IMR-90 (cell line): ENCODE results near the gene FOXK2. TPM values are rescaled to one million over a fixed set of nuclear protein-coding genes. Genes with fewer than 3 reads are reported as not detected.

Experiments used
- ATAC-seq: fragments of 200-7000 bp; cut with Tn5 transposase; 2 replicates; pipeline ENCODE4 v1.9.1; 2020; ENCODE audit warnings: low read depth, mild to moderate bottlenecking, moderate library complexity
- BruUV-seq: library from RNA; stranded (reverse); fragments of 400-500 nt; replicated peaks from 2 replicates; lab custom pipeline; 2021; lab: Mats Ljungman, UMichigan
- CTCF ChIA-PET: fragments of 300-600 bp; formaldehyde crosslinking; extraction: SDS; loops from one replicate; lab custom pipeline; 2021; ENCODE audit warnings: antibody characterized with exemption; lab: Yijun Ruan, JAX
- POLR2A ChIA-PET: fragments of 300-600 bp; sonication (Branson Sonifier 250); formaldehyde crosslinking; loops from one replicate; lab custom pipeline; 2022; ENCODE audit warnings: antibody characterized with exemption; ENCODE audit not compliant: unreplicated experiment; lab: Charles Lee
- DNase-seq: peaks from one replicate; pipeline ENCODE4 v3.0.0; 2013
- H2AFZ ChIP-seq: replicated peaks from 2 replicates; pipeline ENCODE3; 2013; ENCODE audit warnings: low read length, mild to moderate bottlenecking; ENCODE audit not compliant: poor library complexity
- H2AK5ac ChIP-seq: 2 replicates; pipeline ENCODE4 v1.6.1; 2013; ENCODE audit warnings: low read depth, low read length, inconsistent platforms
- H2AK9ac ChIP-seq: replicated peaks from 2 replicates; pipeline ENCODE3; 2013; ENCODE audit warnings: mild to moderate bottlenecking, low read depth, low read length, moderate library complexity; ENCODE audit not compliant: poor library complexity
- H2BK120ac ChIP-seq: 2 replicates; pipeline ENCODE4 v1.6.1; 2013; ENCODE audit warnings: low read depth, low read length, inconsistent platforms
- H2BK15ac ChIP-seq: 3 replicates; pipeline ENCODE4 v1.6.1; 2013; ENCODE audit warnings: low read depth, low read length, inconsistent platforms
- H2BK20ac ChIP-seq: 2 replicates; pipeline ENCODE4 v1.6.1; 2013; ENCODE audit warnings: low read depth, mild to moderate bottlenecking, inconsistent platforms, low read length, moderate library complexity
- H2BK5ac ChIP-seq: 2 replicates; pipeline ENCODE4 v1.6.1; 2013; ENCODE audit warnings: mild to moderate bottlenecking, low read depth, low read length, inconsistent platforms; ENCODE audit not compliant: poor library complexity, severe bottlenecking
- H3K14ac ChIP-seq: replicated peaks from 2 replicates; pipeline ENCODE4 v1.6.1; 2013; ENCODE audit warnings: low read depth, low read length, inconsistent platforms
- H3K18ac ChIP-seq: 2 replicates; pipeline ENCODE4 v1.6.1; 2013; ENCODE audit warnings: low read depth, low read length, control low read depth
- H3K23ac ChIP-seq: 2 replicates; pipeline ENCODE4 v1.6.1; 2013; ENCODE audit warnings: low read depth, low read length, inconsistent platforms
- H3K27ac ChIP-seq: 2 replicates; pipeline ENCODE4 v1.5.1; 2013; ENCODE audit warnings: mild to moderate bottlenecking, control low read depth, low read length; ENCODE audit not compliant: insufficient read depth
- H3K27me3 ChIP-seq: 2 replicates; pipeline ENCODE4 v1.6.1; 2013; ENCODE audit warnings: low read length; ENCODE audit not compliant: control insufficient read depth, insufficient read depth
- H3K36me3 ChIP-seq: 2 replicates; pipeline ENCODE4 v1.6.1; 2013; ENCODE audit warnings: low read length, mixed read lengths; ENCODE audit not compliant: control insufficient read depth, insufficient read depth
- H3K4ac ChIP-seq: 2 replicates; pipeline ENCODE4 v1.6.1; 2013; ENCODE audit warnings: low read depth, low read length, inconsistent platforms
- H3K4me1 ChIP-seq: 2 replicates; pipeline ENCODE4 v1.6.1; 2013; ENCODE audit warnings: low read length, mixed read lengths; ENCODE audit not compliant: control insufficient read depth, insufficient read depth
- H3K4me2 ChIP-seq: 2 replicates; pipeline ENCODE4 v1.6.1; 2013; ENCODE audit warnings: low read depth, mild to moderate bottlenecking, control low read depth, low read length, moderate library complexity
- H3K4me3 ChIP-seq: 2 replicates; pipeline ENCODE4 v1.5.1; 2013; ENCODE audit warnings: low read depth, mild to moderate bottlenecking, control low read depth, low read length, moderate library complexity; ENCODE audit not compliant: insufficient read depth
- H3K56ac ChIP-seq: 2 replicates; pipeline ENCODE4 v1.6.1; 2013; ENCODE audit warnings: low read length, inconsistent platforms; ENCODE audit not compliant: insufficient read depth; ENCODE audit errors: extremely low read depth
- H3K79me1 ChIP-seq, 2 experiments: 2 replicates each; pipeline ENCODE4 v1.6.1; 2013; ENCODE audit warnings: low read length in 2 of 2, inconsistent platforms in 1 of 2, low read depth in 1 of 2
- H3K9ac ChIP-seq: 2 replicates; pipeline ENCODE4 v1.6.1; 2013; ENCODE audit warnings: low read depth, low read length, control low read depth
- H3K9me1 ChIP-seq: 2 replicates; pipeline ENCODE4 v1.6.1; 2013; ENCODE audit warnings: low read length, inconsistent platforms; ENCODE audit not compliant: insufficient read depth
- H3K9me3 ChIP-seq: 2 replicates; pipeline ENCODE4 v1.6.1; 2013; ENCODE audit warnings: low read length; ENCODE audit not compliant: control insufficient read depth, insufficient read depth
- H4K20me1 ChIP-seq: 2 replicates; pipeline ENCODE4 v1.6.1; 2013; ENCODE audit warnings: low read length, inconsistent platforms; ENCODE audit not compliant: insufficient read depth
- H4K5ac ChIP-seq: 2 replicates; pipeline ENCODE4 v1.6.1; 2013; ENCODE audit warnings: mild to moderate bottlenecking, low read depth, low read length, control low read depth
- H4K8ac ChIP-seq, 2 experiments: 2 replicates each; pipeline ENCODE4 v1.6.1; 2013; ENCODE audit warnings: low read depth in 2 of 2, low read length in 2 of 2, control low read depth in 1 of 2, inconsistent platforms in 1 of 2
- H4K91ac ChIP-seq: 2 replicates; pipeline ENCODE4 v1.6.1; 2013; ENCODE audit warnings: low read depth, low read length, inconsistent platforms; ENCODE audit not compliant: insufficient read depth
- BHLHE40 ChIP-seq: fragments of 150-350 bp; IDR thresholded peaks from 2 replicates; pipeline ENCODE4 v1.6.1; 2016; ENCODE audit warnings: mild to moderate bottlenecking, low read depth, low read length
- CEBPB ChIP-seq: IDR thresholded peaks from 2 replicates; pipeline ENCODE4 v1.6.1; 2012; ENCODE audit warnings: low read depth, low read length, improper control_type of control experiment
- CHD1 ChIP-seq: IDR thresholded peaks from 2 replicates; pipeline ENCODE4 v1.6.1; 2012; ENCODE audit warnings: low read depth, low read length, improper control_type of control experiment
- FOS ChIP-seq: fragments of 150-350 bp; IDR thresholded peaks from 2 replicates; pipeline ENCODE4 v1.6.1; 2016; ENCODE audit warnings: low read depth, low read length
- MAFK ChIP-seq: IDR thresholded peaks from 2 replicates; pipeline ENCODE4 v1.6.1; 2012; ENCODE audit warnings: low read depth, low read length, improper control_type of control experiment
- MAZ ChIP-seq: IDR thresholded peaks from 2 replicates; pipeline ENCODE4 v1.6.1; 2012; ENCODE audit warnings: low read depth, mild to moderate bottlenecking, low read length, improper control_type of control experiment, moderate library complexity, borderline replicate concordance
- MXI1 ChIP-seq: IDR thresholded peaks from 2 replicates; pipeline ENCODE4 v1.6.1; 2012; ENCODE audit warnings: low read depth, mild to moderate bottlenecking, low read length, moderate library complexity, borderline replicate concordance
- NFE2L2 ChIP-seq: fragments of 150-350 bp; IDR thresholded peaks from 2 replicates; pipeline ENCODE4 v1.6.1; 2016; ENCODE audit warnings: low read depth, mild to moderate bottlenecking, low read length
- POLR2A ChIP-seq: IDR thresholded peaks from 2 replicates; pipeline ENCODE4 v1.6.1; 2012; ENCODE audit warnings: mild to moderate bottlenecking, low read depth, low read length
- RAD21 ChIP-seq: IDR thresholded peaks from 2 replicates; pipeline ENCODE4 v1.6.1; 2012; ENCODE audit warnings: low read length, improper control_type of control experiment
- RCOR1 ChIP-seq: IDR thresholded peaks from 2 replicates; pipeline ENCODE4 v1.6.1; 2012; ENCODE audit warnings: mild to moderate bottlenecking, low read length, improper control_type of control experiment; ENCODE audit not compliant: insufficient replicate concordance
- RFX5 ChIP-seq: IDR thresholded peaks from 2 replicates; pipeline ENCODE4 v1.8.0; 2012; ENCODE audit warnings: low read depth, mild to moderate bottlenecking, low read length, moderate library complexity
- SMC3 ChIP-seq: fragments of 150-350 bp; IDR thresholded peaks from 2 replicates; pipeline ENCODE4 v1.6.1; 2016; ENCODE audit warnings: low read depth, mild to moderate bottlenecking, antibody characterized with exemption, low read length, moderate library complexity
- WGBS, 2 experiments: methylation state at CpG; one replicate each; pipeline versions ENCODE4 v1.1.5 to v1.1.7; 2013; ENCODE audit warnings: missing lambda C conversion rate in 2 of 2; ENCODE audit not compliant: insufficient read length in 1 of 2; ENCODE audit errors: extremely low coverage in 2 of 2; 5-methylcytosine and 5-hydroxymethylcytosine counted together
- dilution Hi-C: fragments of 300-500 bp; cut with HindIII; formaldehyde crosslinking; loops from one replicate; pipeline ENCODE4 v1.14.3; 2018; ENCODE audit warnings: low sequenced_read_pairs; ENCODE audit not compliant: unreplicated experiment
- in situ Hi-C: fragments of 300-500 bp; cut with MboI; formaldehyde crosslinking; loops from 3 replicates; pipeline ENCODE4 v1.14.3; 2019; ENCODE audit warnings: low sequenced_read_pairs, inconsistent platforms, mixed read lengths
- intact Hi-C: fragments of 100-400 bp; cut with micrococcal nuclease; formaldehyde crosslinking; loops from 2 replicates; pipeline ENCODE4 v1.10.0; 2022
- polyA plus RNA-seq, 3 experiments: library from polyadenylated mRNA; depleted of rRNA; stranded (reverse); fragments of >200 nt; gene quantifications; 2 replicates each; pipeline ENCODE4 v1.2.3, GENCODE V29; 2012; ENCODE audit warnings: low replicate concordance in 1 of 3
- total RNA-seq: library from RNA; depleted of rRNA; stranded (reverse); fragments of >200 nt; gene quantifications from 2 replicates; pipeline ENCODE4 v1.2.3, GENCODE V29; 2012
- TF ChIP-seq, protein P1 (sequence below): fragments of 150-350 bp; IDR thresholded peaks from 2 replicates; pipeline ENCODE4 v1.6.1; 2017; ENCODE audit warnings: mild to moderate bottlenecking, antibody characterized with exemption, low read length, low read depth
- TF ChIP-seq, protein P2 (sequence below): conservative IDR thresholded peaks from 2 replicates; pipeline ENCODE4 v1.5.1; 2012; ENCODE audit warnings: mild to moderate bottlenecking, low read depth, low read length, improper control_type of control experiment
- TF ChIP-seq, protein P3 (sequence below): fragments of 150-350 bp; IDR thresholded peaks from 2 replicates; pipeline ENCODE4 v1.6.1; 2016; ENCODE audit warnings: low read depth, mild to moderate bottlenecking, low read length, moderate library complexity, borderline replicate concordance

FOXK2 gene
- total and polyA plus RNA-seq, 2 of the 4 experiments (the other 2 are of a cell fraction), result 12.5 to 20.0 TPM

DNA sequence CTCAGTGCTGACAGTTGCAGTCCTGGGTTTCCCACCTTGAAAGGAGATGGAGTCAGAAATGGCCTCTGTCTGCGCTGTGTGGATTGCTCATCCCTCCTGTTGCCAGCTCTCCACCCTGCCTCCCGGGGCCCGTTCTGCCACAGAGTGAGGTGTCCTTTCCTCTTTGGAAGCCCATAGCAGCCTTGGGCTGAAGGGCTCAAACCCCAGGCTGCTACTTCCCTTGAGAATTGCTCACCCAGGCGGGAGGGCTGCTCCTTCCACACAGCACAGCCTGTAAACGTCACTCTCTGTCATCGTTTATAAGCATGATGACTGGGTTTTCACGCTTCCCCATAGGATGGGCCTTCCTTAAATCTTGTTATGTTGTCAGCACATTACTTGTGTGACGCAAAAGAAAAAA lies 62.7 kb downstream of the FOXK2 start:
- dilution Hi-C loops, result no loop called here

More for the DNA sequence above, 62.7 kb downstream of the FOXK2 start:
- in situ Hi-C loops, result no loop called here
- Histone ChIP-seq H3K23ac (no peak overlapping the region), H4K91ac (no peak overlapping the region), H3K9me1 (peaks cover 5% of the 10 kb centered on the region), H2BK15ac (no peak overlapping the region), H3K4me1 (peaks cover 2% of the 10 kb centered on the region; the same call in 1 of the 2 replicates), H3K36me3 (peaks cover 35% of the 10 kb centered on the region), H3K4me3 (no peak overlapping the region), H3K4ac (no peak overlapping the region), H3K4me2 (no peak overlapping the region), H3K14ac (no peak overlapping the region), H4K20me1 (peaks cover 13% of the 10 kb centered on the region), H2BK120ac (no peak overlapping the region), H3K79me1 (peaks cover 18 to 36% of the 10 kb centered on the region in 2 experiments; a peak in 3 of 4 replicates), H2AK5ac (no peak overlapping the region), H2AK9ac (no peak overlapping the region), H3K9ac (no peak overlapping the region), H3K56ac (no peak overlapping the region), H3K9me3 (no peaks in the 10 kb centered on the region), H3K18ac (no peak overlapping the region), H2BK20ac (no peak overlapping the region), H3K27me3 (no peaks in the 10 kb centered on the region), H4K5ac (no peak overlapping the region), H3K27ac (no peak overlapping the region; the same call in 1 of the 2 replicates), H2BK5ac (no peak overlapping the region), H4K8ac (no peak overlapping the region), H2AFZ (no peak overlapping the region)
- ATAC-seq (peak; percentile 44), DNase-seq (peak; percentile 59)
- POLR2A ChIA-PET, result no interaction called here
- no TSS peak for BruUV-seq
- CTCF ChIA-PET, result no interaction called here
- intact Hi-C loops, result no loop called here
- 73% methylated on average over 3 of the region's 8 CpGs; no CpG with 5 or more reads in 1 of the 2 experiments for WGBS, 2 experiments
- TF ChIP-seq BHLHE40 (no peak), CHD1 (no peak), MAFK (no peak), NFE2L2 (no peak), RCOR1 (no peak), CEBPB (no peak), SMC3 (no peak), RFX5 (no peak), RAD21 (no peak), FOS (no peak), POLR2A (no peak), MXI1 (no peak), MAZ (no peak)
- TF ChIP-seq, protein P1, sequence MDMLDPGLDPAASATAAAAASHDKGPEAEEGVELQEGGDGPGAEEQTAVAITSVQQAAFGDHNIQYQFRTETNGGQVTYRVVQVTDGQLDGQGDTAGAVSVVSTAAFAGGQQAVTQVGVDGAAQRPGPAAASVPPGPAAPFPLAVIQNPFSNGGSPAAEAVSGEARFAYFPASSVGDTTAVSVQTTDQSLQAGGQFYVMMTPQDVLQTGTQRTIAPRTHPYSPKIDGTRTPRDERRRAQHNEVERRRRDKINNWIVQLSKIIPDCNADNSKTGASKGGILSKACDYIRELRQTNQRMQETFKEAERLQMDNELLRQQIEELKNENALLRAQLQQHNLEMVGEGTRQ, result no peak
- TF ChIP-seq, protein P2, sequence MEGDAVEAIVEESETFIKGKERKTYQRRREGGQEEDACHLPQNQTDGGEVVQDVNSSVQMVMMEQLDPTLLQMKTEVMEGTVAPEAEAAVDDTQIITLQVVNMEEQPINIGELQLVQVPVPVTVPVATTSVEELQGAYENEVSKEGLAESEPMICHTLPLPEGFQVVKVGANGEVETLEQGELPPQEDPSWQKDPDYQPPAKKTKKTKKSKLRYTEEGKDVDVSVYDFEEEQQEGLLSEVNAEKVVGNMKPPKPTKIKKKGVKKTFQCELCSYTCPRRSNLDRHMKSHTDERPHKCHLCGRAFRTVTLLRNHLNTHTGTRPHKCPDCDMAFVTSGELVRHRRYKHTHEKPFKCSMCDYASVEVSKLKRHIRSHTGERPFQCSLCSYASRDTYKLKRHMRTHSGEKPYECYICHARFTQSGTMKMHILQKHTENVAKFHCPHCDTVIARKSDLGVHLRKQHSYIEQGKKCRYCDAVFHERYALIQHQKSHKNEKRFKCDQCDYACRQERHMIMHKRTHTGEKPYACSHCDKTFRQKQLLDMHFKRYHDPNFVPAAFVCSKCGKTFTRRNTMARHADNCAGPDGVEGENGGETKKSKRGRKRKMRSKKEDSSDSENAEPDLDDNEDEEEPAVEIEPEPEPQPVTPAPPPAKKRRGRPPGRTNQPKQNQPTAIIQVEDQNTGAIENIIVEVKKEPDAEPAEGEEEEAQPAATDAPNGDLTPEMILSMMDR, result no peak
- TF ChIP-seq, protein P3, sequence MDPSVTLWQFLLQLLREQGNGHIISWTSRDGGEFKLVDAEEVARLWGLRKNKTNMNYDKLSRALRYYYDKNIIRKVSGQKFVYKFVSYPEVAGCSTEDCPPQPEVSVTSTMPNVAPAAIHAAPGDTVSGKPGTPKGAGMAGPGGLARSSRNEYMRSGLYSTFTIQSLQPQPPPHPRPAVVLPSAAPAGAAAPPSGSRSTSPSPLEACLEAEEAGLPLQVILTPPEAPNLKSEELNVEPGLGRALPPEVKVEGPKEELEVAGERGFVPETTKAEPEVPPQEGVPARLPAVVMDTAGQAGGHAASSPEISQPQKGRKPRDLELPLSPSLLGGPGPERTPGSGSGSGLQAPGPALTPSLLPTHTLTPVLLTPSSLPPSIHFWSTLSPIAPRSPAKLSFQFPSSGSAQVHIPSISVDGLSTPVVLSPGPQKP, result no peak
